IMR-90 (cell line): ENCODE results near the gene SPP1. TPM values are rescaled to one million over a fixed set of nuclear protein-coding genes. Genes with fewer than 3 reads are reported as not detected.
"Not testable (repeated sequence)": the region's sequence is repeated elsewhere in the genome, so short reads cannot be mapped to it uniquely, and the experiment has no call there.

Experiments
- ATAC-seq: fragments of 200-7000 bp; cut with Tn5 transposase; 2 replicates; pipeline ENCODE4 v1.9.1; 2020; ENCODE audit warnings: low read depth, mild to moderate bottlenecking, moderate library complexity
- BruUV-seq: library from RNA; stranded (reverse); fragments of 400-500 nt; replicated peaks from 2 replicates; lab custom pipeline; 2021; lab: Mats Ljungman, UMichigan
- CTCF ChIA-PET: fragments of 300-600 bp; formaldehyde crosslinking; extraction: SDS; loops from one replicate; lab custom pipeline; 2021; ENCODE audit warnings: antibody characterized with exemption; lab: Yijun Ruan, JAX
- POLR2A ChIA-PET: fragments of 300-600 bp; sonication (Branson Sonifier 250); formaldehyde crosslinking; loops from one replicate; lab custom pipeline; 2022; ENCODE audit warnings: antibody characterized with exemption; ENCODE audit not compliant: unreplicated experiment; lab: Charles Lee
- DNase-seq: peaks from one replicate; pipeline ENCODE4 v3.0.0; 2013
- H2AFZ ChIP-seq: replicated peaks from 2 replicates; pipeline ENCODE3; 2013; ENCODE audit warnings: low read length, mild to moderate bottlenecking; ENCODE audit not compliant: poor library complexity
- H2AK5ac ChIP-seq: 2 replicates; pipeline ENCODE4 v1.6.1; 2013; ENCODE audit warnings: low read depth, low read length, inconsistent platforms
- H2AK9ac ChIP-seq: replicated peaks from 2 replicates; pipeline ENCODE3; 2013; ENCODE audit warnings: mild to moderate bottlenecking, low read depth, low read length, moderate library complexity; ENCODE audit not compliant: poor library complexity
- H2BK120ac ChIP-seq: 2 replicates; pipeline ENCODE4 v1.6.1; 2013; ENCODE audit warnings: low read depth, low read length, inconsistent platforms
- H2BK15ac ChIP-seq: 3 replicates; pipeline ENCODE4 v1.6.1; 2013; ENCODE audit warnings: low read depth, low read length, inconsistent platforms
- H2BK20ac ChIP-seq: 2 replicates; pipeline ENCODE4 v1.6.1; 2013; ENCODE audit warnings: low read depth, mild to moderate bottlenecking, inconsistent platforms, low read length, moderate library complexity
- H2BK5ac ChIP-seq: 2 replicates; pipeline ENCODE4 v1.6.1; 2013; ENCODE audit warnings: mild to moderate bottlenecking, low read depth, low read length, inconsistent platforms; ENCODE audit not compliant: poor library complexity, severe bottlenecking
- H3K14ac ChIP-seq: replicated peaks from 2 replicates; pipeline ENCODE4 v1.6.1; 2013; ENCODE audit warnings: low read depth, low read length, inconsistent platforms
- H3K18ac ChIP-seq: 2 replicates; pipeline ENCODE4 v1.6.1; 2013; ENCODE audit warnings: low read depth, low read length, control low read depth
- H3K23ac ChIP-seq: 2 replicates; pipeline ENCODE4 v1.6.1; 2013; ENCODE audit warnings: low read depth, low read length, inconsistent platforms
- H3K27ac ChIP-seq: 2 replicates; pipeline ENCODE4 v1.5.1; 2013; ENCODE audit warnings: mild to moderate bottlenecking, control low read depth, low read length; ENCODE audit not compliant: insufficient read depth
- H3K27me3 ChIP-seq: 2 replicates; pipeline ENCODE4 v1.6.1; 2013; ENCODE audit warnings: low read length; ENCODE audit not compliant: control insufficient read depth, insufficient read depth
- H3K36me3 ChIP-seq: 2 replicates; pipeline ENCODE4 v1.6.1; 2013; ENCODE audit warnings: low read length, mixed read lengths; ENCODE audit not compliant: control insufficient read depth, insufficient read depth
- H3K4ac ChIP-seq: 2 replicates; pipeline ENCODE4 v1.6.1; 2013; ENCODE audit warnings: low read depth, low read length, inconsistent platforms
- H3K4me1 ChIP-seq: 2 replicates; pipeline ENCODE4 v1.6.1; 2013; ENCODE audit warnings: low read length, mixed read lengths; ENCODE audit not compliant: control insufficient read depth, insufficient read depth
- H3K4me2 ChIP-seq: 2 replicates; pipeline ENCODE4 v1.6.1; 2013; ENCODE audit warnings: low read depth, mild to moderate bottlenecking, control low read depth, low read length, moderate library complexity
- H3K4me3 ChIP-seq: 2 replicates; pipeline ENCODE4 v1.5.1; 2013; ENCODE audit warnings: low read depth, mild to moderate bottlenecking, control low read depth, low read length, moderate library complexity; ENCODE audit not compliant: insufficient read depth
- H3K56ac ChIP-seq: 2 replicates; pipeline ENCODE4 v1.6.1; 2013; ENCODE audit warnings: low read length, inconsistent platforms; ENCODE audit not compliant: insufficient read depth; ENCODE audit errors: extremely low read depth
- H3K79me1 ChIP-seq, 2 experiments: 2 replicates each; pipeline ENCODE4 v1.6.1; 2013; ENCODE audit warnings: low read length in 2 of 2, inconsistent platforms in 1 of 2, low read depth in 1 of 2
- H3K9ac ChIP-seq: 2 replicates; pipeline ENCODE4 v1.6.1; 2013; ENCODE audit warnings: low read depth, low read length, control low read depth
- H3K9me1 ChIP-seq: 2 replicates; pipeline ENCODE4 v1.6.1; 2013; ENCODE audit warnings: low read length, inconsistent platforms; ENCODE audit not compliant: insufficient read depth
- H3K9me3 ChIP-seq: 2 replicates; pipeline ENCODE4 v1.6.1; 2013; ENCODE audit warnings: low read length; ENCODE audit not compliant: control insufficient read depth, insufficient read depth
- H4K20me1 ChIP-seq: 2 replicates; pipeline ENCODE4 v1.6.1; 2013; ENCODE audit warnings: low read length, inconsistent platforms; ENCODE audit not compliant: insufficient read depth
- H4K5ac ChIP-seq: 2 replicates; pipeline ENCODE4 v1.6.1; 2013; ENCODE audit warnings: mild to moderate bottlenecking, low read depth, low read length, control low read depth
- H4K8ac ChIP-seq, 2 experiments: 2 replicates each; pipeline ENCODE4 v1.6.1; 2013; ENCODE audit warnings: low read depth in 2 of 2, low read length in 2 of 2, control low read depth in 1 of 2, inconsistent platforms in 1 of 2
- H4K91ac ChIP-seq: 2 replicates; pipeline ENCODE4 v1.6.1; 2013; ENCODE audit warnings: low read depth, low read length, inconsistent platforms; ENCODE audit not compliant: insufficient read depth
- WGBS, 2 experiments: methylation state at CpG; one replicate each; pipeline versions ENCODE4 v1.1.5 to v1.1.7; 2013; ENCODE audit warnings: missing lambda C conversion rate in 2 of 2; ENCODE audit not compliant: insufficient read length in 1 of 2; ENCODE audit errors: extremely low coverage in 2 of 2; 5-methylcytosine and 5-hydroxymethylcytosine counted together
- dilution Hi-C: fragments of 300-500 bp; cut with HindIII; formaldehyde crosslinking; loops from one replicate; pipeline ENCODE4 v1.14.3; 2018; ENCODE audit warnings: low sequenced_read_pairs; ENCODE audit not compliant: unreplicated experiment
- in situ Hi-C: fragments of 300-500 bp; cut with MboI; formaldehyde crosslinking; loops from 3 replicates; pipeline ENCODE4 v1.14.3; 2019; ENCODE audit warnings: low sequenced_read_pairs, inconsistent platforms, mixed read lengths
- intact Hi-C: fragments of 100-400 bp; cut with micrococcal nuclease; formaldehyde crosslinking; loops from 2 replicates; pipeline ENCODE4 v1.10.0; 2022
- polyA plus RNA-seq, 3 experiments: library from polyadenylated mRNA; depleted of rRNA; stranded (reverse); fragments of >200 nt; gene quantifications; 2 replicates each; pipeline ENCODE4 v1.2.3, GENCODE V29; 2012; ENCODE audit warnings: low replicate concordance in 1 of 3
- total RNA-seq: library from RNA; depleted of rRNA; stranded (reverse); fragments of >200 nt; gene quantifications from 2 replicates; pipeline ENCODE4 v1.2.3, GENCODE V29; 2012

SPP1 gene
- total and polyA plus RNA-seq, 2 of the 4 experiments (the other 2 are of a cell fraction): 0.18 to 0.50 TPM

GRCh38 chr4:87999191-87999691 is 23.7 kb downstream of the SPP1 start:
- ATAC-seq, H3K4ac ChIP-seq, in situ Hi-C loops, dilution Hi-C loops, H3K27ac ChIP-seq, H2BK5ac ChIP-seq, H3K9me3 ChIP-seq, H3K18ac ChIP-seq, H4K20me1 ChIP-seq, H2AK5ac ChIP-seq, H3K79me1 ChIP-seq, H3K14ac ChIP-seq, H3K9ac ChIP-seq, DNase-seq, H4K5ac ChIP-seq, H4K8ac ChIP-seq, H2AFZ ChIP-seq, H3K4me2 ChIP-seq, H3K23ac ChIP-seq, H2BK15ac ChIP-seq, intact Hi-C loops, H2BK120ac ChIP-seq, H3K4me3 ChIP-seq, H3K36me3 ChIP-seq, H3K9me1 ChIP-seq, H2AK9ac ChIP-seq, H3K27me3 ChIP-seq, H3K4me1 ChIP-seq, BruUV-seq, H4K91ac ChIP-seq, H3K56ac ChIP-seq, H2BK20ac ChIP-seq: not testable (repeated sequence)
- POLR2A ChIA-PET: interaction anchor here (0.6 kb wide), 1 partner anchor 13 kb away, joined by 3 read pairs; no protein-coding TSS in a partner anchor
- WGBS, 2 experiments: no CpG with 5 or more reads among the region's 2 CpGs
- CTCF ChIA-PET: interaction anchor here (1.2 kb wide), 1 partner anchor 14 kb away, joined by 5 read pairs; no protein-coding TSS in a partner anchor
